Hippocampal formation (tissue), 2 donors: ENCODE data around the gene FAM107B.
"Not testable (repeated sequence)": the region's sequence is repeated elsewhere in the genome, so short reads cannot be mapped to it uniquely, and the experiment has no call there.

Source experiments
- DNase-seq, 2 donors: peaks; one replicate each; lab custom pipeline; 2025; lab: John Stamatoyannopoulos, UW

The FAM107B gene

DNA sequence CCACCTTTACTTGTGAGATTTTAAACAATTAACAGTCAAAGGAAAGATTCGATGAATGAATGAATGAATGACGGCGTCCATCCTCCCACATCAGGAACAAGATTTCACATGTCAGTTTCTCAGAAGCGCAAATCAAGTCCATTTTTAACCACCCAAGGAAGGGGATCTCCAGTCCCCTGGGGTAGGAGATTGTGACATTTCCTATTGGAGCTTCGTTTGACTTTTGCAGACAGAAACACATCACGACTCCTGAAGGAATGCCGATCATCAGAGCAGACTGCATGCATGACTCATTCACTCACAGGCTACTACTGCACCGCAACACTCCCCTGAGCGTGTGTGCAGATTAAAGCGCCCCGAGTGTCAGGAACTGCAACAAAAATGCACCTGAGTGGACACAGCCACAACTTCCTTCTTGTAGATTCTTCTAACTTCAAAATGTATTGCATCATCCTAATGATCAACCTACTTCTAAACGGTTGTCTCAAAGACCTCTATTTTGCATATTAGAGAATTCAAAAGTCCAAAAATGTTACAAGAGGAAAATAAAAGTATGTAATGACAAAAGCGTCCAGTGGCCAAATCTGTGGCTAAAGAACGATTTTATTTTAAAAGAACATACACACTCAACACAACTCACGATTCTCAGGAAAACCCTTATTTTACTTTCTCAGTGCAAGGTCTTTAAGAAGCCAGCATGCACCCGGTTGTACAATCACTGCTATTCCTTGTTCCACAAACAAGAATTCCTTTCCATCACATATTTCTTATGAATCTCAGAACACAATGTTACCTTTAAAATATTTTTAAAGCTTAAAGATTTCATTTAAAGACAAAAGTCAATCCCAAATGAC, 172.6 kb downstream of the FAM107B start:
- DNase-seq: no peak

DNA sequence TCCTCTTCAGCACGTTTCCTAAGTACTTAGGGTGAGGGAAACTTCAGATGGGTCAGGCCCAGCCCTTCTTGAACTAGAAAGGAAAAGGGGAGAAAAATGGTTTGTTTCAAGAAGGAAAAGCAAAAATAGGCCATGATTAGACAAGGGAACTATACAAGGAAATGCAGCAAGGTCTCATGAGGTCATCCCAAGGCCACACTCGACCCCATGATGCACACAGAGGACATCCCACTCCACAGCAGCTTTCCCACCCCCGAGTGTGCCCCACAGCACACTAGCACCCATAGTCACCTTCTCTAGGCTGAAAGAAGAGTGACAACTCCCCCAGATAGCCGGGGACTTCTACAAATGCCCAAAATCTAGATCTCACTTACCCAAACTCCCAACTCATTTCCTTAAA, 173.4 kb downstream of the FAM107B start:
- DNase-seq: no peak

DNA sequence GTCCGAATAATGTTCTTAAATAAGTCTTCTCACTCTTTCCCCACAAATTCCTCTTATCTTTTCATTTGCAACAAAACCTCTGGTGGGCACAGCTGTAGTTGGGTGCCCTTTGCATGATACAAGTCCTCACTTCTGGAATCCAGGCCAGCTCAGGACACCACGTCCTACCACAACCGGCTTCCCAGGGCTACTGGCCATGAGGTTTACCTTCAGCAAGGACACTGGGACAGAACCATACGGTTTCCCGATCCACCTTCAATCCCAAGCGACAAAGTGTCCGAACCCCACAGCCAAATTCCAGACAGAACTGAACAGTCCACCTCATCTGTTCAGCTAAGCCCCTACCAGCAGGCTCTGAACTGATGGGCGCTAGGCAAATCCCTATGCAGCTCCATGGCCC, 174.6 kb downstream of the FAM107B start:
- no peak for DNase-seq

DNA sequence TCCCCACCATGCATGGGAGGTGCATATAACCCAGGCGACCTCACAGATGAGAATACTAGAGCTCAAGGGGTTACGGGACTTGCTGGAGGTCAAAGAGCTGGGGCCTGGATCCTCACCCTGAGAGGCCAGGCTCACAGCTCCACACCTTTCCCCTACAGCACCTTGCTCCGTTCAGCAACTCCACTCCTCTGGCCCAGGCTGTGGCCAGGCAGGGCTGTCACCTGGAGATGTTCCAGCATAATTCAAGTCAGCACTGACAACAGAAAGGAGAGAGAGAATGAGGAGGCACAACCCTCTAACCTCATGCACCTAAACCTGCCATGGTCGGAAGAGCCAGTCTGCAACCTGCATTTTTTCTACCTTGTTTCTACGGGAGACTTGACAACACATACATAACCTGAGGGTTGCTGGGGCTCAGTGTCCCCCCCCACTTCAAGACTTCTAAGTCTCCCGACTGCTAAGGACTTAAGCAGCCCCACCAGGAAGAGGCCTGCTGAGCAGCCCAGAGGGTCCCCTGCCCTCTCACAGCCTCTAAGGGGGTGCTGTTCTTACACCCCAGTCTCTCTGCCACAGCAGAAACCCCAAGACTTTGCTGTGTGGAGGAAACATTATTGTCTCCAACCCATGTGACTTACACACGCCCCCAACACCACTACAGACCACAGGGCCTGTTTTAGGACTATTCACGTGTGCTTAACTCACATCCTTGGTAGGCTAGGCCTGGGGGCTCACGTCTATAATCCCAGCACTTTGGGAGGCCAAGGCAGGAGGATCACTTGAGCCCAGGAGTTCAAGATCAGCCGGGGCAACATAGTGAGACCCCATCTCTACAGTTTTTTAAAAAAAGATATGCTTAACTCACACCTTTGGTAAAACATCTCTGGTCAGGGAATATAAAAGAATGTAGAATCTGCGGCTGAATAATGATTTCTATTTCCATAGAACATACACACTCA, 175.6 kb downstream of the FAM107B start:
- no peak for DNase-seq

DNA sequence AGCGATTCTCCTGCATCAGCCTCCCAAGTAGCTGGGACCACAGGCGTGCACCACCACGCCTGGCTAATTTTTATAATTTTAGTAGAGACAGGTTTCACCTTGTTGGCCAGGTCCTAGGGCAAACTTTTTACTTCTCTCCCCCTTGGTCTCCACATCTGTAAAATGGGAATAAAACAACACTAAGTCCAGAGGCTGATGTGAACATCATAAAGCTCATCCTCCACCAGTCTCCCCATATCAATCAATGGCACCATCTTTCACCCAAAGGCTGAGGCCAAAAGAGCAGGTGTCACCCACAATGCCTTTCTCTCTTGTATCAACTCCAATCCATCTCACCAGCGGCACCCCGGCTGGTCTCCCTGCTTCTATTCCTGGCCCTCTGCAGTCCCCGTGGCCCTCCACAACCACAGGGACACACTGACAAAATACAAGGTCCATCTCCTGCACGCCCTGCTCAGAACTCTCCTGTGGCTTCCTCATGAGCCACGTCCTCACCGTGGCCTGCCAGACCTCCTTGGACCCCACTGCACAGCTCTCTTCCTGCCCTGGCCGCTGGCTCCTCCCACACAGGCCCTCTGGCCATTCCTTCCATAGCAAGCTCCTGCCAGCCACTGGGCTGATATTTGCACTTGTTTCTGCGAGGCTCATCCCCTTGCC, 179.0 kb downstream of the FAM107B start:
- no peak for DNase-seq

DNA sequence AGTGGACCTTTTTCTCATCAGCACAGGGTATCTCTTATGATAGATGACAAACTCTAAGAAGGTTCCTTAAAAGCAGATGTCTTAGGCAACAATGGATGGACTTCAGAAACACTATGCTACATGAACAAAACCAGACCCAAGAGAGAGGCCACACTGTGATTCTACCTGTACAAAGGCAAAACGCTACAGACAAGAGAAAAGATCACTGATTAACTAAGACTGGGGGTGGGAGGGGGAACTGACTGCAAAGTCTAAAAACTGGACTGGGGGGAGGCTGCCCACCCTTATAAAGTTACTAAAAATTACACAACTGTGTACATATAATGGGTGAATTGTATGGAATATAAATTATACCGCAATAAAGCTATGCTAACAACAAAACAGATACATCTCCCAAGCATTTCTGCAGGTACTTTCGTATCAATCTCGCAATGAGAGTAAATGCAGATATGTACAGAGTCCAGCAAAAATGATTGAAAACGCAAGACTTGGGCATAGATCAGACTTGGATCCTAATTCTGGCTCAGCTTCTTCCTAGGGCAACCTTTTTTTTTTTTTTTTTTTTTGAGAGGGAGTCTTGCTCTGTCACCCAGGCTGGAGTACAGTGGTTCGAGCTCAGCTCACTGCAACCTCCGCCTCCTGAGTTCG, 179.7 kb downstream of the FAM107B start:
- no peak for DNase-seq

DNA sequence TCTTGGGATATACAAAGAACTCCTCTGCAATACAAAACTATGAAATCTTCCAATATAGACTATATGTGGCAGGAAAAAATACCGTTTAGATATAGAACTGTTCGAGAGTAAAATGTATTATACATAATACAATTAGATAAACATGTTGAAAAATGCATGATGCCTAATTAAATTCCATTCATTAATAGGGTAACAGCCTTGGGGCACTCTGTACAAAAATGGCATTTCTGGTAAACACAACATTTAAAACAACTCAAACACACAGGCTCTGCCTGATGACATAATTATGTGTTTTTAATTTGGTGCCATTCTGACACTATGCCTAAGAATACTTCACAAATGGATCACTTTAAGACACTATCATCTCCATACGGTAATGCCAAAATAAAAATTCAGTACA, 180.9 kb downstream of the FAM107B start:
- no peak for DNase-seq

DNA sequence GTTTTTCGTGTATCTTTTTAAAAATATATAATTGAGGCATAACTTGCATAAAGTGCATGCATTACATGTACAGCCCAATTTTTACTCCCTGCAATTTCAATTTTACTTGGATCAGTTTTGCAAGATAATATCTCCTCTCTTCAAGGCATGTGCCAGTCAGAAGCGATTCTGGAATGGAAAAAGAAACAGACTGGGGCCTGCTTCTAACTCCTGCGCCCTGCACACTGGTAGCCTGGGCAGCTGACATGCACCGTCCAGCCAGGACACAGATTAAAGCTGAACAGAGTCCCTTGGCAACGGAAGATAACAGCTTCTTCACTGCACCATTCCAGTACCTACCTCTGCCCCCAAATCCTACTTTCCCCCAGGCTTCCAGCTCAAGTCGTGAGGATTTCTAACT, 182.1 kb downstream of the FAM107B start:
- DNase-seq: no peak

DNA sequence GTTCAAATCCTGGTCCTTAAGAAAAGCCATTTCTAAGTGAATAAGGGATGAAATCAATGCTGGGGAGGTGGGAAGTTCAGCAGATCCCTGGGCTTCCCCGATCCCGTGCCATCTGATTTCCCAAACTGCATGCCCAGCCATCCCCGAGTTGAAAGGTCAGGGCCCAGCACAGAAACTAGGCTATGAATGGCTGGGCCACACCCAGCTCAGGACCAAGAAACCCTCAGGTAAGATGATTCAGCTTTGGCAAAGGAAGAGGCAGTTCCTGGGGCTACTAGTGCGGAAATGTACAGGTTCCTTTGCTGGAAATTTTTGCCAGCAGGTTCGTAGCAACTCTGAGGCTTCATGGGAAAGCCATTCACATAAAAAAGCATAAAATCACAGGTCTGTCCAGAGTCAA, 182.7 kb downstream of the FAM107B start:
- no peak for DNase-seq

DNA sequence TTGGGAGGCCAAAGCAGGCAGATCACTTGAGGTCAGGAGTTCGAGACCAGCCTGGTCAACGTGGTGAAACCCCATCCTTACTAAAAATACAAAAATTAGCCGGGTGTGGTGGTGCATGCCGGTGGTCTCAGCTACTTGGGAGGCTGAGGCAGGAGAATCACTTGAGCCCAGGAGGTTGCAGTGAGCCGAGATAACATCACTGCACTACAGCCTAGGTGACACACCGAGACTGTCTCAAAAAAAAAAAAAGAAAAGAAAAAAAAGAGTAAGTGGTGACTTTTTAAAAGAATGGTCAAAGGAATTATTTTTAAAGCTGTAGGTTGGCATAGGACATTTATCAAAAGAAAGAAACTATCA, 185.8 kb downstream of the FAM107B start:
- DNase-seq: not testable (repeated sequence)

DNA sequence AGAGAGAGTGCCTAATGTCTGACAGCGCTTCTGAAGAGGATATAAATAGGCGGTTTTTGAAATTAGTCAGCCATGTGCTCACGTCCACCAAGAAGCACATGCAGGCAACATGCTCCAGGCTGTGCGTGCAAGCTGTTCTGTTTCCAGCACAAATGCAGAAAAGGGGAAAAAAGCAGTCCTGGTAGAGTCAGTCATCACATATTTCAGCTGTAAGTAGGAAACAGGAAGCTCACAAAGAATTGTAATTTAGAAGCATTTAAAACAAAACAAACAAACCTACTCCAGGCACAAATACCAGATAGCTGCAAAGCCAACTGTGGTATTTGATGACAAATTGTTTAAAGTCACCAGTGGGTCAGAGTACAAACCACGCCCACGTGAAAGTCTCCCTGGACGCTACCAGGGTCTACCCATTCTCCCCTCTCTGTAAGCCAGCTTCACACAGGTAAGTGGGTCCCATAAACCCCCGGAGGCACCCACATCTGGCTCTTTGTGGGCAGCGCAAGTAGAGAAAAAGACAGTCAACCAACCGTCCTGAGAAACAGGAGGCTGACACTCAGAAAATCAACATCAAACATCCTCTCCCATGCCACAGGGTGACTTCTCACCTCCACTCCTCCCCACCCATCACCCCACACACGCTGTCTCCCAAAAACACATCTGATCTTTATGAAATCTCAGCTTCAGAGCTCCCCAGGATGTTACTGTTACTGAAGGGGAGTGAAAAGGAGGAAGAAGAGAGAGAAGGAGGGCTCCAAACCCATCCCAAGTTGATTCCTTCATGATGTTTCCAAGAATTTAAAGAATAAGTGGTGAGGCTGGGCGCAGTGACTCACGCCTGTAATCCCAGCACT, 186.4 kb downstream of the FAM107B start:
- no peak for DNase-seq

DNA sequence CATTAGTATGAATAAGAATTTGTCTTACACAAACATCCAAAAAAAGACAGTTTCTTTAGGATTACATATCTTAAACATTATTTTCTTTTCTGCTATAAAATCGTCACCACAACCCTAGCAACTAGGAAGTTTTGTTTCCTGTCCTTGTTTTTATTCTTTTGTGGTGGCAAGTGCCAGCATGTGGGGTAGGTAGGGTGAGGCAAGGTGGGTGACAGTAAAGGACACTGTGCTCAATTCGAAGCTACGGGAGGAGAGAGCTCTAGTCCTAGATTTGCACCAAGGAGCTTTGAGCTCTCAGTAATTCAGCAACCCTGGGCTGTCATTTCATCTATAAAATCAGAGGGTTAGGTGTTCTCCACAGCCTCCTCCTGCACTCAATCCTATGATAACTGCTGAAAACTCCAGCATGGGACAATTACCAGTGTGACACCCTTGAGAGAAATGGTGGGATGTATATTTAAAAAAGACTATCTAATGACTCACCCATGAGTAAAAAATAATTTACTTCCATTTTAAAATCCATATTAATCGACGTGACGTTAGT, 187.1 kb downstream of the FAM107B start:
- DNase-seq: no peak

DNA sequence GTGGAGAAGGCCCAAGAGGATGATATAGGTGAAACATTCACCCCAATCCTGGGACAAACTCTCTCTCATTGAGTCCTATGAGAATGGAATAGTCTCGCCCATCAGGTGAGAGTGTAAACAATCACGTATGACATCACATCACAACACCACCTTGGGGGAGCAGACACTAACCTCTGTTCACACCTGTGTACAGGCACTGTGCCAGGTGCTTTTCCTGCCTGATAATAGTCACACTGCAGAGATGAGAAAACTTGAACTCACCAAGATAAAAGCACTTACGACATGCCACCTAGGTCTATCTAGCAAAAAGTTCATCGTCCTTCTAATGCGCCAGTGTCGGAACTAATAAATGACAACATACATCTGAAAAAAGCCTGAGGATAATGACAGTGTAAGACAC, 187.8 kb downstream of the FAM107B start:
- no peak for DNase-seq

DNA sequence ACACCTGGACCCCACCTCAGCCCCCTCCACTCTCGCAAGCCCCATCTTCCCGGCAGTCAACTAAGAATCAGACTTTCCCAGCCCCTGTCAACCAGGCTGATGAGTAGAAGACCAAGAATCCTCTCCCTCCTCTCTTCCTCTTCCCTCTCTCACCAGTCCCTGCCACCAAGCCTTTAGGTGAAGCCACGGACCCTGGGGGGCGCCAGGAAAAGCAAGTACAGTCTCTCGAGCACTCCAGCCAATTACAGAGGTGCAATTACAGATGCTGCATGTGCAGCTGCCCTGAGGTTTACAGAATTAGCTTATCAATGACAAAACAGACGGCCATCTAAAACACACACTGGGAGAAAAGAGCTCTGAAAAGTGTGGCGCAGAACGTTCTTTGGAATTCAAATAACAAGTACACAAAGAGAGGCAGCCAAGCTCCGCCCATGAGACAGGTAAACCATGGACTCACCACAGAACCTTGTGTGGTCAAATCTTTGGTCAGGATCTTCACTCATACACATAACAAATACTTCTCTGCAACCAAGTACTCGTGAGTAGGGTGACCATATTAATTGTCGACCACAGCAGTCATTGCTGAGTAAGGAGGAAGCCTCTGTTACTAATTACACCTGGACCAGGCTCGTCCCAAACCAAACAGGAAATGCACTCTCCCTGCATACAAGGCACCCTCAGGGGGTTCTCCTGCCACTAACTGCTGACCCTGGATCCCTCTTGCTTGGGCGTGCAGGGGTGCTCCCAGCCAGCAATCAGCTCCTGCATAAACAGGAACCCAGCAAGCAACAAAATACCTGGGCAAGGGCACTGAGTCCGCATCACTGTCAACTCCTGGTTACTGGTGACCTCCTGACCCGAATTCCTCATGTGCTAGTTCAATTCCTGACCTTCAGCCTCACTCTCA, 189.2 kb downstream of the FAM107B start:
- no peak for DNase-seq

DNA sequence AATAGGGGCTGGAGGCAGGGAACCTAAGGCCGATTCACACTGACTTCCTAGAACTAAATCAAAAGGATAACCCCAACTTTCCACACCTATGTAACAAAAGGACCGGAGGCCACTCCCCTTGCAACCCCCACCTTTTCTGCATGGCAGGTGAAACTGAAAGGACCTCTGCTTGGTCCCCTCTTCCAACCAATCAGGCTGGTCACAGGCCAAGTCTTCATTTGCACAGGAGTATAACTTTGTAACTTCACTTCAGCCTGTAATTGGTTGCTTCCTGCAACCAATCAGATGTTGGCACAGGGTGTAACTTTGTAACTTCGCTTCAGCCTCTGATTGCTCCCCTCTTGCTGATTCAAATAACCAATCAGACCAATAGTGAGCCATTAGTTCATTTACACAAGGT, 190.0 kb downstream of the FAM107B start:
- no peak for DNase-seq

DNA sequence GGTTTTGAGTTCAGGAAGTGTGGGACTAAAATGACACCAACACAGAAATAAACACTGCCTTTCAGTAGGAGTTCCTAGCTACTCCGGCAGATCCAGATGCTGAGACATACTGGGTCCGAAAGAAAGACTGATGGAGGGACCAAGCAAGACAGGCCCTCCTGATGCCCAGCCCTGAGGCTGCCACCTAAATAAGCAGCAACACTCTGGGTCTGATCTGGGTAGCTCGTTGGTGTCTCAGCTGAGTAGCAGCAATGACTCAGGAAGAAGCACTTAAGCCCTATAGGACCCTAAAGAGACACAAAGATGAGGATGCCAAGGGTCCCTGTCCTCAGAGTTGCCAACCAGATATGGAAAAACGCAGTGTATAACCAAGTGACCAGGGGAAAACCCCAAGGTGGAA, 190.7 kb downstream of the FAM107B start:
- no peak for DNase-seq

DNA sequence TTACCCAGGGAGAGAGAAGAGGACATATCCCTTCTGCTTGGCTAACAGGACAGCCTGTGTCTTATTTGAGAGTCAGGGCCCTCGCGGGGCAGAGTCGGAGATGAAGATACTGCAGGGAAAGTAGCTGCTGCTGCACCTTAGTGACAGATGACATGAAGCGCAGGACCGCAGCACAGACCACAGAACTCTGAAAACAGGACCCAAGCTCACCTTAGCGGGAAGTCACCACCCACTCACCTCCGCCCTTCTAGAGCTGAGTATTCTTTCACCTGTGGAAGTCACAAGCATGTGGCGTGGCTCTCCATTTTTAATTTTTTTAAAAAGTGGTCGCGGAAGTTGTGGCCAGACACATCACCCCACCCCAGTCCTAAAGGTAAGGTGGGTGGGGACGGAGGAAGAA, 191.4 kb downstream of the FAM107B start:
- no peak for DNase-seq

DNA sequence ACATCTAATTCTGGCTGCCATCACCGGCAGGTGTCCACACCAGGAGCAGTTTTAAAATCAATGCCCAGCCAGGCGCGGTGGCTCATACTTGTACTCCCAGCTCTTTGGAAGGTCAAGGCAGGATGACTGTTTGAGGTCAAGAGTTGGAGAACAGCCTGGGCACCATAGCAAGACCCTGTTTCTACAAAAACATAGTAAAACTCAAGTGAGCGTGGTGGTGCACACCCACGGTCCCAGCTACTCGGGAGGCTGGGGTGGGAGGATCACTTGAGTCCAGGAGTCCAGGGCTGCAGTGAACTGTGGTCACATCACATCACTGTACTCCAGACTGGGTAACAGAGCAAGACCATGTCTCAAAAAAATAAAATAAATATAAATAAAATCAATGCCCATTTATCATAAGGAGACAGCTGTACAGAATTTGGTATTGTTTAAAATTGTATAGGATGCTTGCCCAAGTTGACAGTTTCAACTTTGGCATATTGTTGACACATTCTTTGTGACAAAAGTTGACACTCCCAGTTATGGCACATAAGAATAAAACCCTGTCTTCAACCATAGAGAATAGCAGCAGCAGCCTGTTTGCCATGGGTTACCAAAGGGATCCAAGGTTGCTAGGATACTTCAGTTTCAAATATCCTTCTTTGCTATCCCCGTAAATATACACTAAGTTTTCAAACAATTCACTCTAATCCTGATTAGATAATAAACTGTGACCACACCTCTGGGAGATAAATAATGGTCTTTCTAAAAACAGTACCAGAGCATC, 193.0 kb downstream of the FAM107B start:
- DNase-seq: no peak
